Measurements from ENCODE around the gene MYH8. TPM values are rescaled to one million over a fixed set of nuclear protein-coding genes. Genes with fewer than 3 reads are reported as not detected.

MYH8 gene
- total and polyA plus RNA-seq, 2 donors (not counting 1 experiment from before 2014, with no cell fraction given): not detected

DNA sequence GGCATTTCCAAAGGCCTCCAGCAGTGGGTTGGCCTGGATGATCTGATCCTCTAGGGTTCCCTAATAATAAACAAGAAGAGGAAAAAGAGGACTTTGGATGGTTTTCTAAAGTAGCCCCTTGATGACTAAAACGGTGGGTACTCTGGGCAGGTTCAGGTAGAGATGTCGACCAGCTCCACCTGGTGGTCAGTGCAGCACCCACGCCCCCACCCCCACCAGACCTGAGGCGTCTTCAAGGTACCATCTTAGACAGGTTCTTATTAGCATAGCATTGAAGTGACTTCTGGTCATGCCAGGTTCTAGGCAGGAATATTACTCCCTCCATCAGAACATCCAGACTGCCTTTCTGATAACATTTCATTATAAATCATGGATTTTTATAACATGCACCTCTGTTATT is 64.0 kb downstream of the MYH8 start:
- Histone ChIP-seq H3K9ac (ENCODE audit: low read length) (no peak overlapping the region), H3K9me3 (ENCODE audit: control extremely low read depth in 1 of 3, control insufficient read depth in 2 of 3, insufficient read depth in 1 of 3, low read length in 2 of 3) (peaks cover 0 to 2% (median 0%) of the 10 kb centered on the region in 3 donors), H4K20me1 (ENCODE audit: control insufficient read depth, insufficient read depth, low read length, poor library complexity, severe bottlenecking) (no peaks in the 10 kb centered on the region), H3K27me3 (replicated peaks in 1 of 4; ENCODE audit: control extremely low read depth in 1 of 4, control insufficient read depth in 3 of 4, insufficient read depth in 4 of 4, low read length in 3 of 4) (peaks cover 0 to 3% (median 0%) of the 10 kb centered on the region in 4 experiments), H3K4me1 (ENCODE audit: control insufficient read depth in 2 of 2, insufficient read depth in 2 of 2, low read length in 2 of 2) (no peaks in the 10 kb centered on the region), H3K79me2 (ENCODE audit: control insufficient read depth, insufficient read depth, low read length) (no peaks in the 10 kb centered on the region), H2AFZ (ENCODE audit: insufficient read depth, low read depth, low read length, poor library complexity, severe bottlenecking) (no peak overlapping the region), H3K4me3 (ENCODE audit: control extremely low read depth in 1 of 5, extremely low read depth in 1 of 5, insufficient read depth in 1 of 5, low read depth in 2 of 5, low read length in 4 of 5) (no peak overlapping the region), H3K4me2 (replicated peaks; ENCODE audit: low read depth, low read length, poor library complexity, severe bottlenecking) (no peak overlapping the region), H3K36me3 (replicated peaks in 1 of 2; ENCODE audit: control extremely low read depth in 1 of 2, control insufficient read depth in 1 of 2, extremely low read depth in 1 of 2, insufficient read depth in 2 of 2, low read length in 1 of 2) (no peaks in the 10 kb centered on the region), H3K27ac (ENCODE audit: low read length in 2 of 2) (no peak overlapping the region)
- ATAC-seq (ENCODE audit: low read depth) (no peak), DNase-seq (peak; percentile 35)
- Mint-ChIP-seq H3K27me3 (peaks cover 16% of the 10 kb centered on the region), H3K9me3 (ENCODE audit: insufficient read depth) (no peaks in the 10 kb centered on the region), H3K27ac (no peak overlapping the region), H3K4me3 (no peak overlapping the region), H3K4me1 (no peaks in the 10 kb centered on the region)
- POLR2A ChIA-PET: no interaction called here
- CTCF ChIA-PET: interaction anchor here (0.5 to 1.2 kb wide), 3 partner anchors 390 to 433 kb away, joined by 3 to 5 read pairs (median 3); no protein-coding TSS in a partner anchor
- intact Hi-C loops (cut with micrococcal nuclease): no loop called here
- TF ChIP-seq CTCF (IDR thresholded peaks at IDR 0.05) (peak; percentile 61), EZH2 (IDR thresholded peaks at IDR 0.05; ENCODE audit: borderline replicate concordance, insufficient read depth, low read depth, low read length, poor library complexity, severe bottlenecking) (no peak)
- 3% methylated on average over 3 of the region's 4 CpGs for WGBS (ENCODE audit: insufficient coverage)

DNA sequence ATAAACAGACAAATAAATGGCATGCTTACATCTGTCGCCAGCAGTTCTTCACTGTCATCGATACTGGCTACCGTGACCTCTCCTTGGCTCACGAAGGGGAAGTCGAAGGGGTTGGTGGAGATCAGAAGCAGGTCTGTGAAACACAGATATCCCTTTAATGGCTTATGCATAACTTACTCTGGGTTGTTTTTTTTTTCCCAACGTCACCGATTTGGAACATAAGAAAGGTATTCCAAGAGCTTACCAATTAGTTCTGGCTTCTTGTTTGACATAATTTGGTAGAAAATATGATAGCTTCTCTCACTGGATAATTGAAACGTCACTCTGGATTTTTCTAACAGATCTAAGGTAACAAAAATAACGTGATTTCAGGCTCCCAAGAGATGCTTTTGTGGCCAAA is 67.1 kb downstream of the MYH8 start:
- no peaks in the 10 kb centered on the region for H4K20me1 ChIP-seq (ENCODE audit: control insufficient read depth, insufficient read depth, low read length, poor library complexity, severe bottlenecking)

More for the DNA sequence above, 67.1 kb downstream of the MYH8 start:
- ATAC-seq (ENCODE audit: low read depth): no peak
- Histone ChIP-seq H3K4me2 (replicated peaks; ENCODE audit: low read depth, low read length, poor library complexity, severe bottlenecking) (no peak overlapping the region), H3K36me3 (replicated peaks in 1 of 2; ENCODE audit: control extremely low read depth in 1 of 2, control insufficient read depth in 1 of 2, extremely low read depth in 1 of 2, insufficient read depth in 2 of 2, low read length in 1 of 2) (no peaks in the 10 kb centered on the region), H3K27me3 (replicated peaks in 1 of 4; ENCODE audit: control extremely low read depth in 1 of 4, control insufficient read depth in 3 of 4, insufficient read depth in 4 of 4, low read length in 3 of 4) (no peaks in the 10 kb centered on the region), H3K4me3 (ENCODE audit: control extremely low read depth in 1 of 5, extremely low read depth in 1 of 5, insufficient read depth in 1 of 5, low read depth in 2 of 5, low read length in 4 of 5) (no peak overlapping the region), H2AFZ (ENCODE audit: insufficient read depth, low read depth, low read length, poor library complexity, severe bottlenecking) (no peak overlapping the region), H3K9ac (ENCODE audit: low read length) (no peak overlapping the region), H3K9me3 (ENCODE audit: control extremely low read depth in 1 of 3, control insufficient read depth in 2 of 3, insufficient read depth in 1 of 3, low read length in 2 of 3) (peaks cover 0 to 3% (median 0%) of the 10 kb centered on the region in 3 donors), H3K4me1 (ENCODE audit: control insufficient read depth in 2 of 2, insufficient read depth in 2 of 2, low read length in 2 of 2) (no peaks in the 10 kb centered on the region), H3K79me2 (ENCODE audit: control insufficient read depth, insufficient read depth, low read length) (no peaks in the 10 kb centered on the region), H3K27ac (ENCODE audit: low read length in 2 of 2) (no peak overlapping the region)
- DNase-seq: no peak
- Mint-ChIP-seq H3K9me3 (ENCODE audit: insufficient read depth) (no peaks in the 10 kb centered on the region), H3K27ac (no peak overlapping the region), H3K4me1 (no peaks in the 10 kb centered on the region), H3K27me3 (peaks cover 12% of the 10 kb centered on the region), H3K4me3 (no peak overlapping the region)
- 78% methylated on average over 7 of the region's 9 CpGs for WGBS (ENCODE audit: insufficient coverage)
- TF ChIP-seq CTCF (IDR thresholded peaks at IDR 0.05): no peak
- TF ChIP-seq EZH2 (IDR thresholded peaks at IDR 0.05; ENCODE audit: borderline replicate concordance, insufficient read depth, low read depth, low read length, poor library complexity, severe bottlenecking): no peak
- intact Hi-C loops (cut with micrococcal nuclease): no loop called here
- ChIA-PET POLR2A (no interaction called here), CTCF (interaction anchor here (0.9 to 1.7 kb wide), 5 partner anchors 13 to 430 kb away, joined by 3 to 9 read pairs (median 5); no protein-coding TSS in a partner anchor)

All from B cell (primary cell).